ENCODE results near the gene COL27A1.

Gene COL27A1

DNA sequence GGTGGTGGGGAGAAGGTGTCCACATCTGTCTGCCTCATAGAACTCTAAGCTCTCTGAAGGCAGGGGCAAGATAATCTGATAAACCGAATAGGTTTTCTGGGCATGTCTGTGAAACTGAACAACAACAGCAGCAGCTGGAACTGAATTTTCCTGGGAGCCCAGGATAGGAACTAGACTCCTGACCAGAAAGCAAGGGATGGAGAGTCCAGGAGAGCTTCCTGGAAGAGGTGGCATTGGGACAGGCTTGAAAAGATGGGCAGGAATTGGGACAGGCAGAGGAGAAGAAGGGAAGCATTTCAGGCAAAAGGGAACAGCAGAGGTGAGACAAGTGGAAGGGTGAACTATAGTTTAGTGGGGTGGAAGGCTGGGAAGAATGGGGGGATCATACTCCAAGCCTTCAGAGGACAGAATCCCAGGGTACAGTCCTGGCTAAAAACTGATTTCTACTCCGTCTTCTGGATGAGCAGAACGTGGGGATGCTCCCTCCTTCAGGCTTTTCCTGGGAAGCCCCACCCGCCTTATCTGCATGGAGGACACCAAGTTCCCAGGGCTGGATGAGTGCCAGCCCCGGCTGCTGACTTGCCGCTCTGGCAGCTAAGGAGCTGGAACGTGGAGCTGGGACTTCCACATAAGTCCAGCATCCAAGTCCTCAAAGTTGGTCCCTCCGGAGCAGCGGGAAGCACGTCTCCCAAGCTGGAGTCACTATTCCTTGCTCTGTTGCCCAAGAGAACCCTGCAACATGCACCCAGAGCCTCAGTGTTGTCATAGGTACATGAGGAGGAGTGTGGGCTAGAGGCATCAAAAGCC, 42.4 kb upstream of the COL27A1 start:
- H3K4me3 ChIP-seq (replicated peaks; ENCODE audit: low read depth, low read length) = no peak overlapping the region
- DNase-seq (ENCODE audit: extremely low read depth, low read depth) = no peak
- TF ChIP-seq, protein P1, sequence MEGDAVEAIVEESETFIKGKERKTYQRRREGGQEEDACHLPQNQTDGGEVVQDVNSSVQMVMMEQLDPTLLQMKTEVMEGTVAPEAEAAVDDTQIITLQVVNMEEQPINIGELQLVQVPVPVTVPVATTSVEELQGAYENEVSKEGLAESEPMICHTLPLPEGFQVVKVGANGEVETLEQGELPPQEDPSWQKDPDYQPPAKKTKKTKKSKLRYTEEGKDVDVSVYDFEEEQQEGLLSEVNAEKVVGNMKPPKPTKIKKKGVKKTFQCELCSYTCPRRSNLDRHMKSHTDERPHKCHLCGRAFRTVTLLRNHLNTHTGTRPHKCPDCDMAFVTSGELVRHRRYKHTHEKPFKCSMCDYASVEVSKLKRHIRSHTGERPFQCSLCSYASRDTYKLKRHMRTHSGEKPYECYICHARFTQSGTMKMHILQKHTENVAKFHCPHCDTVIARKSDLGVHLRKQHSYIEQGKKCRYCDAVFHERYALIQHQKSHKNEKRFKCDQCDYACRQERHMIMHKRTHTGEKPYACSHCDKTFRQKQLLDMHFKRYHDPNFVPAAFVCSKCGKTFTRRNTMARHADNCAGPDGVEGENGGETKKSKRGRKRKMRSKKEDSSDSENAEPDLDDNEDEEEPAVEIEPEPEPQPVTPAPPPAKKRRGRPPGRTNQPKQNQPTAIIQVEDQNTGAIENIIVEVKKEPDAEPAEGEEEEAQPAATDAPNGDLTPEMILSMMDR (IDR thresholded peaks at IDR 0.05; ENCODE audit: low read depth, low read length, missing control alignments) = no peak

DNA sequence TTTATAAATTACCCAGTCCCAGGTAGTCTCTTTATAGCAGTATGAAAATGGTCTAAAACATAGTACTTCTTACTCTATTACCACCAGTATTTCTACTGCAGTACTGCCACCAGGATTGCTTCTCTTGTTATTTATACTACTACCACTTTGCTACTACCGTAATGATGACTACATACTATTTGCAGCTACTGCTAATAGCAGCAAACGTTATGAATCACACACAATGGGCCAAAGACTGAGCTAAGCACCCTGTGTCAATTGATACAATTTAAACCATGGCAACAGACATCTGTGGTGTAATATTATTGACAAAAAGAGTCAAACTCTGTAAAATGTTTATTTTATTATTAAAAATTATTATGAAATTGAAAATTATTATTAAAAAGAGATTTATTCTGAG, 41.0 kb upstream of the COL27A1 start:
- TF ChIP-seq, protein P1 (IDR thresholded peaks at IDR 0.05; ENCODE audit: low read depth, low read length, missing control alignments) = no peak
- DNase-seq (ENCODE audit: extremely low read depth, low read depth) = no peak
- H3K4me3 ChIP-seq (replicated peaks; ENCODE audit: low read depth, low read length) = no peak overlapping the region

DNA sequence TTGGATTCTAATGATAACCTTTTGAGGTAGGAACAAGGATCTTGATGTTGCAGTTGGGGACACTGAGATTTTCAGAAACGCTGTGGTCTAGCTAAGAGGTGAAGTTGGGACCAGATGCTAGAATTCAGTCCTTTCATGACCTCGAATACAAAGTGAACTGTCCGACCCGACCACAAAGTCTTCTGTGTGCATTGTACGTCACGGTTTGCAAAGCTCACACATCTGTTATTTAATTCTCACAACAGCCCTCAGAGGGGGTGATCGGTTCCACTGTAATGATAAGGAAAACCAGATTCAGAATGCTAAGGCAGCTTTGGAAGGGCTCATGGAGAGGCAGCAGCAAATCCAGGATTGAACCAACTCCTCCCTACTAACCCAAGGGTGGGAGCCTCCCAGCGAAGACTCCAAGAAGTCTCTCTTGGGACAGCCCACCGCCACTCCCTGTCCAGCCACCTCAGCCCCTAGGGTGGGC, 39.6 kb upstream of the COL27A1 start:
- H3K4me3 ChIP-seq (replicated peaks; ENCODE audit: low read depth, low read length) = no peak overlapping the region
- DNase-seq (ENCODE audit: extremely low read depth, low read depth) = no peak
- TF ChIP-seq, protein P1 (IDR thresholded peaks at IDR 0.05; ENCODE audit: low read depth, low read length, missing control alignments) = no peak

DNA sequence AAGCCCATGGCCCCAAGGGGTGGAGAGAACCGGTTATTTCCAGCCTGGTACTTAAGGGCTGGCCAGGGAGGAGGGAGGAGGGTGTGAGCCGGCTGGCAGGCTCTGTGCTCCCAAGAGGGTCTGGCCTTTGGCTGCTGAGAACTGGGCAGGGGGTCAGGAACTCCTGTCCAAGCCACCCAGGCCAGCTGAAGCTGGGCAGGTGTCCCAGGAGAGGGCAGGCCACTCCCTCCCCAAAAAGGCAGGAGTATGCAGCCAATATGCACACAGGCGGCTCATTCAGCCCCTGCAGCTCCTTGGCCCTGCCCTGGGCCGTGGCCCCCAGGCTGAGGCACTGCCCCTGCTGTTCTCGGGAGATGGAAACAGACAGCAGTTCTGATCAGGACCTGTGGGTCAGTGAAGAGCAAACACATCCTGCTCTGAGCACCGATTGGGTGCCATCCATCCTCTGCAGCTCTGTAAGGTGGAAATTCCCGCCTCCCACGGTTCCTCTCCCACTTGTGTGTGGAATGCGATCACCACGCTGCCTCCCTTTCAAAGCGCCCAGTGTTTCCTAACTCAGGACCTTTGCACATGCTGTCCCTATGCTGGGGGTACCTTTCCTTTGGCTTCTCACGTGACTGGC, 39.1 kb upstream of the COL27A1 start:
- no peak overlapping the region for H3K4me3 ChIP-seq (replicated peaks; ENCODE audit: low read depth, low read length)
- TF ChIP-seq, protein P1 (IDR thresholded peaks at IDR 0.05; ENCODE audit: low read depth, low read length, missing control alignments) = no peak
- DNase-seq (ENCODE audit: extremely low read depth, low read depth) = no peak

DNA sequence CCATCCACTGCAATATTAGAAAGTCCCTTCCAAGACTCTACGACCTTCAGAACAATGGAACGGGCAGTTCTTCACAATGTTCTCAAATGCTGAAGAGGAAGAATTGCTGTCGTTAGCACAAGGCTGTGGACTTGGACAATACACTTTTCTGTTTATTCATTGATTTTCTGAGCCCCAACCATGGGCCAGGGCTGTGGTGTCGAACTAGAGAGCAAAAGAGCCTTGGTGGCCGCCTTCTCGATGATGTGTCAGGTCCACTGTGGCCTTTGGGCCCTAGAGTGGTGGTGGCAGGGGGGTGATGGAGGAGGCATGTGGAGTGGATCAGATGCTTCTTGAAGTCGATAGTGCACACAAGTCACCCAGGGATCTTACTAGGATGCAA, 37.7 kb upstream of the COL27A1 start:
- TF ChIP-seq, protein P1 (IDR thresholded peaks at IDR 0.05; ENCODE audit: low read depth, low read length, missing control alignments) = no peak
- no peak overlapping the region for H3K4me3 ChIP-seq (replicated peaks; ENCODE audit: low read depth, low read length)
- DNase-seq (ENCODE audit: extremely low read depth, low read depth) = no peak

DNA sequence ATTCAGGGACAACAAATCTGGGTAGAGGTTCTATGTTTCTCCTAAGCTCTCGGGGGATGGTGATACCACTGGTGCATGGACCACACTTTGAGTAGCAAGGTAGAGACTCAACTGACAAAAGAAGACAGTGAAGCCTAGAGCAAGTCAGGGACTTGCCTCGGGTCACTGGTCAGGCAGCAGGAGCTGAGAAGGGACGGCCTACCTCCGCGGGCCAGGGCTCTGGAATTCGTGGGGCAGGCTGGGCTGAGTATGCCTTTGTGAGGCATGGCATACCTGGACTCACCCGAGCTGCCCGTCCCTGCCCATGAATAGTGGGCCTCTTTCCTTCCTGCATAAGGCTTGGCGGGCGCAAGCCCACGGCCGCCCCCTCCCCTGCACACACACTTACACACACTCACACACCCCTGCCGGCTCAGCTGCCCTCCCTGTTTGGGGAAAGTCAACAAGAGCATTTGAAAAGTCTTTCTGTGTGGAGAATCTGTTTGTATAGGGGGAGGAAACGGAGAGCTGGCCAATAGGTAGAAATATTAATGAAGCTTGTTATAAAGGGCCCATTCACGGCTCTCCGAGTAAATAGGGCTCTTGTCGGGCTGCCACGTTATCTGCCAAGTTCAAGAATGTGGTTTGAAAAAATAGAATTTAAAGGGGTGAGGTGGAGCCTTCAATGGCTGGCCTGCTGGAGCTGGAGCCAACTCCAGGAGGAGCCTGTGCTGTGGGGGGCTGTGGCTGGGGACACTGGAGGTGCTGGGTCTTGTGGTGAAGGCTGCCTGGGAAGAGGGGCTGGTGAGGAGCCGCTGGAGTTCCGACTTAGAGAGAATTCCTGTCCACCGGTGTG, 37.1 kb upstream of the COL27A1 start:
- no peak for DNase-seq (ENCODE audit: extremely low read depth, low read depth)
- TF ChIP-seq, protein P1 (IDR thresholded peaks at IDR 0.05; ENCODE audit: low read depth, low read length, missing control alignments) = no peak
- H3K4me3 ChIP-seq (replicated peaks; ENCODE audit: low read depth, low read length) = no peak overlapping the region

Measured in HFF-Myc (cell line).